ENCODE results near the gene ABCA13.
A peak's percentile ranks its signal among the peaks of the same experiment; 100 is the strongest.

The ABCA13 gene

DNA sequence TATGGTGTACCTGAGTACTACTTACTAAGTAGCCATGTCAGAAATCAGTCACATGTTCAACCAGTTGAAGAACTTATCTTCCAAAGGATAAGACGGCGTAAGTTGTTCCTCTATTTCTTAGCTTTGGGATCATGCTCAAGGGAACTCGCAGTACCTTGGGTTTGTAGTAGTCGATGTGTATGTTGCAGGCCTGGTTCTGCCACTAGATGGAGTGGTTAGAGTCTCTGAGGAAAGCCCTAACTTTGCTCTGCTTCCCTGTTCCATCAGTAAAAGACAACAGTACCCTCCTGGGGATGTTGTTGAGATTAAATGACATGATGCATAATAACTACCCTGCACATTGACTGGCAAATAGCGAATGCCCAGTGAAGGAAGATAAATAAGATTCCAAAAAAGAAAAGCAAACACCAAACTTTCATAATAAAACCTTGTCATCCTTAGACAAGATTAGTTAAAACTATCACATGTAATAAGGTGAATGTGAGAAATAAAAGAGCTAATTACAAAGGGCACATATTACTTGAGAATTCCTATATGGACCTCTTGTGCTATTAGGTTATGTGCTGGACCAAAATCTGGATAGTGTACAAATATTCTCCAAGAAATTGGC is 165.9 kb downstream of the ABCA13 start:
- TF ChIP-seq, protein P1, sequence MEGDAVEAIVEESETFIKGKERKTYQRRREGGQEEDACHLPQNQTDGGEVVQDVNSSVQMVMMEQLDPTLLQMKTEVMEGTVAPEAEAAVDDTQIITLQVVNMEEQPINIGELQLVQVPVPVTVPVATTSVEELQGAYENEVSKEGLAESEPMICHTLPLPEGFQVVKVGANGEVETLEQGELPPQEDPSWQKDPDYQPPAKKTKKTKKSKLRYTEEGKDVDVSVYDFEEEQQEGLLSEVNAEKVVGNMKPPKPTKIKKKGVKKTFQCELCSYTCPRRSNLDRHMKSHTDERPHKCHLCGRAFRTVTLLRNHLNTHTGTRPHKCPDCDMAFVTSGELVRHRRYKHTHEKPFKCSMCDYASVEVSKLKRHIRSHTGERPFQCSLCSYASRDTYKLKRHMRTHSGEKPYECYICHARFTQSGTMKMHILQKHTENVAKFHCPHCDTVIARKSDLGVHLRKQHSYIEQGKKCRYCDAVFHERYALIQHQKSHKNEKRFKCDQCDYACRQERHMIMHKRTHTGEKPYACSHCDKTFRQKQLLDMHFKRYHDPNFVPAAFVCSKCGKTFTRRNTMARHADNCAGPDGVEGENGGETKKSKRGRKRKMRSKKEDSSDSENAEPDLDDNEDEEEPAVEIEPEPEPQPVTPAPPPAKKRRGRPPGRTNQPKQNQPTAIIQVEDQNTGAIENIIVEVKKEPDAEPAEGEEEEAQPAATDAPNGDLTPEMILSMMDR (IDR thresholded peaks at IDR 0.05; ENCODE audit: insufficient read depth, low read length): peak; percentile 71
- TF ChIP-seq SPI1 (IDR thresholded peaks at IDR 0.05; ENCODE audit: borderline replicate concordance, low read depth): no peak
- TF ChIP-seq, protein P2, sequence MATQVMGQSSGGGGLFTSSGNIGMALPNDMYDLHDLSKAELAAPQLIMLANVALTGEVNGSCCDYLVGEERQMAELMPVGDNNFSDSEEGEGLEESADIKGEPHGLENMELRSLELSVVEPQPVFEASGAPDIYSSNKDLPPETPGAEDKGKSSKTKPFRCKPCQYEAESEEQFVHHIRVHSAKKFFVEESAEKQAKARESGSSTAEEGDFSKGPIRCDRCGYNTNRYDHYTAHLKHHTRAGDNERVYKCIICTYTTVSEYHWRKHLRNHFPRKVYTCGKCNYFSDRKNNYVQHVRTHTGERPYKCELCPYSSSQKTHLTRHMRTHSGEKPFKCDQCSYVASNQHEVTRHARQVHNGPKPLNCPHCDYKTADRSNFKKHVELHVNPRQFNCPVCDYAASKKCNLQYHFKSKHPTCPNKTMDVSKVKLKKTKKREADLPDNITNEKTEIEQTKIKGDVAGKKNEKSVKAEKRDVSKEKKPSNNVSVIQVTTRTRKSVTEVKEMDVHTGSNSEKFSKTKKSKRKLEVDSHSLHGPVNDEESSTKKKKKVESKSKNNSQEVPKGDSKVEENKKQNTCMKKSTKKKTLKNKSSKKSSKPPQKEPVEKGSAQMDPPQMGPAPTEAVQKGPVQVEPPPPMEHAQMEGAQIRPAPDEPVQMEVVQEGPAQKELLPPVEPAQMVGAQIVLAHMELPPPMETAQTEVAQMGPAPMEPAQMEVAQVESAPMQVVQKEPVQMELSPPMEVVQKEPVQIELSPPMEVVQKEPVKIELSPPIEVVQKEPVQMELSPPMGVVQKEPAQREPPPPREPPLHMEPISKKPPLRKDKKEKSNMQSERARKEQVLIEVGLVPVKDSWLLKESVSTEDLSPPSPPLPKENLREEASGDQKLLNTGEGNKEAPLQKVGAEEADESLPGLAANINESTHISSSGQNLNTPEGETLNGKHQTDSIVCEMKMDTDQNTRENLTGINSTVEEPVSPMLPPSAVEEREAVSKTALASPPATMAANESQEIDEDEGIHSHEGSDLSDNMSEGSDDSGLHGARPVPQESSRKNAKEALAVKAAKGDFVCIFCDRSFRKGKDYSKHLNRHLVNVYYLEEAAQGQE (IDR thresholded peaks at IDR 0.05; ENCODE audit: insufficient replicate concordance, low read depth): no peak
- no peak overlapping the region for H3K27ac ChIP-seq (replicated peaks)
- peak in 1 of 2 experiments; percentile 60 for DNase-seq (ENCODE audit: low read depth in 1 of 2, low spot score in 1 of 2)

DNA sequence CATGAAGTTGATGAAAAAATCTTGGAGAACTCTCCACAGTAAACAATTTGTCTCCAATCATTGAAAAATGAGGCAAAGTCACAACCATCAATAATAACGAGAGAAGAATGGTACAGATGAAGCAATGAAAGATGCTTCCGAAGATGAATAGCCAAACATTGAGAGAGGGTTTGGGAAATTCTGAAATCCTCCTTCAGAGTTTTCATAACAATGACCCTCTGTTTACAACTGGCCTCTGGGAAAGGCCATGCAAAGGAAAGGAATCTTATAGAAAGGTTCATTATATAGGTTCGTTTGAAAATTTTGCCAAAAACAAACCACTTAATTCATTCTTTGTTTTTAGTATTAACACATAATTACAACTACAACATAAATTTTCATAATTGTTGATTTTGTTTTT is 166.5 kb downstream of the ABCA13 start:
- no peak overlapping the region for H3K27ac ChIP-seq (replicated peaks)
- H3K27me3 ChIP-seq (ENCODE audit: insufficient read depth, poor library complexity, severe bottlenecking): no peaks in the 10 kb centered on the region
- DNase-seq (ENCODE audit: low read depth in 1 of 2, low spot score in 1 of 2): no peak
- H3K4me3 ChIP-seq (replicated peaks; ENCODE audit: insufficient read depth, low read length): no peak overlapping the region
- TF ChIP-seq, protein P1 (IDR thresholded peaks at IDR 0.05; ENCODE audit: insufficient read depth, low read length): no peak
- TF ChIP-seq GABPA (IDR thresholded peaks at IDR 0.05; ENCODE audit: low read depth): no peak
- TF ChIP-seq, protein P2 (IDR thresholded peaks at IDR 0.05; ENCODE audit: insufficient replicate concordance, low read depth): no peak
- no peak for TF ChIP-seq SPI1 (IDR thresholded peaks at IDR 0.05; ENCODE audit: borderline replicate concordance, low read depth)

More for the DNA sequence above, 165.9 kb downstream of the ABCA13 start:
- H3K4me3 ChIP-seq (replicated peaks; ENCODE audit: insufficient read depth, low read length): no peak overlapping the region
- H3K27me3 ChIP-seq (ENCODE audit: insufficient read depth, poor library complexity, severe bottlenecking): no peaks in the 10 kb centered on the region

DNA sequence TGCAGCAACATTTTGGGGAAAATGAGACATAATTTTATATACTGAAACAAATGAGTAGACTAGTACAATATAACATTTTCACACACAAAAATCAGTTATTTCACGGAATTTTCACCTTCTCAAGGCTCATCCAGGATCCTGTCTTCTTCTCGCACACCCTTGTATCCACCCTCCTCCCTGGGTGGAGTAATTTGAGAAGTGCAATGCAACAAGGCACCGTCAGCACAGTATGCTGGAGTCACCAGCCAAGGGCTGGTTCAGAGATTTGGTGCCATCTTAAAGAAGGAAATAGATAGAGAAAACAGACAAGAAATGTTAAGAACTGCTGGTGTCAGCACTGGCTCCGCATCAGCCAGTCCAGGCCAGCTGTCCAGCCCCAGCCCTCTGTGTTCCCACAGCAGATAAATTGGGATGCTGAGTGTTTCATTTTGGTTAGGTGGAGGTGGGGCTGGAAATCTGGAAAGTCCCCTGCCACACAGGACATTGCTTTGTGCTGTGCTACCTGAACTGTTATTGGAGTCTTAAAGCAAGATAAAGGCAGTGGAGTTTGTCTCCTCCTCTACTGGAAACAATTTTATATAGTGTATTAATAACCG is 176.1 kb downstream of the ABCA13 start:
- H3K27me3 ChIP-seq (ENCODE audit: insufficient read depth, poor library complexity, severe bottlenecking): no peaks in the 10 kb centered on the region
- DNase-seq (ENCODE audit: low read depth in 1 of 2, low spot score in 1 of 2): no peak
- TF ChIP-seq GABPA (IDR thresholded peaks at IDR 0.05; ENCODE audit: low read depth): no peak
- TF ChIP-seq, protein P2 (IDR thresholded peaks at IDR 0.05; ENCODE audit: insufficient replicate concordance, low read depth): no peak
- TF ChIP-seq POLR2AphosphoS5 (IDR thresholded peaks at IDR 0.05; ENCODE audit: low read depth): no peak
- no peak for TF ChIP-seq SPI1 (IDR thresholded peaks at IDR 0.05; ENCODE audit: borderline replicate concordance, low read depth)
- TF ChIP-seq, protein P1 (IDR thresholded peaks at IDR 0.05; ENCODE audit: insufficient read depth, low read length): no peak
- no peak overlapping the region for H3K4me3 ChIP-seq (replicated peaks; ENCODE audit: insufficient read depth, low read length)
- H3K27ac ChIP-seq (replicated peaks): no peak overlapping the region
